Neural cell (in vitro differentiated cells): ENCODE results near the gene TMEM232. TPM values are rescaled to one million over a fixed set of nuclear protein-coding genes. Genes with fewer than 3 reads are reported as not detected.

Source experiments
- H2AFZ ChIP-seq: fragments of 200-600, 300-800 bp; sonication (generic), shearing (Covaris generic); 2 replicates; pipeline ENCODE4 v1.6.0; 2014; ENCODE audit warnings: low read depth, mild to moderate bottlenecking, antibody characterized with exemption, low read length, moderate library complexity
- H3F3A ChIP-seq: fragments of 200-600 bp; shearing (Covaris generic); 2 replicates; pipeline ENCODE4 v1.6.1; 2016; ENCODE audit warnings: mild to moderate bottlenecking, moderate library complexity, mixed read lengths, antibody characterized with exemption, low read length; ENCODE audit not compliant: insufficient read depth, poor library complexity, severe bottlenecking
- H3K27ac ChIP-seq: fragments of 200-600, 300-800 bp; sonication (generic), shearing (Covaris generic); 2 replicates; pipeline ENCODE4 v1.5.1; 2014; ENCODE audit warnings: mild to moderate bottlenecking, low read length, moderate library complexity
- H3K27me3 ChIP-seq: fragments of 300-800, 200-600 bp; sonication (generic), shearing (Covaris generic); 2 replicates; pipeline ENCODE4 v1.6.0; 2014; ENCODE audit warnings: mild to moderate bottlenecking, low read depth, low read length, moderate library complexity; ENCODE audit not compliant: insufficient read depth
- H3K36me3 ChIP-seq: fragments of 300-800, 200-600 bp; sonication (generic), shearing (Covaris generic); 2 replicates; pipeline ENCODE4 v1.5.1; 2014; ENCODE audit warnings: mild to moderate bottlenecking, antibody characterized with exemption, low read length, moderate library complexity; ENCODE audit not compliant: insufficient read depth
- H3K4me2 ChIP-seq: fragments of 300-800, 200-600 bp; sonication (generic), shearing (Covaris generic); 2 replicates; pipeline ENCODE4 v1.6.0; 2014; ENCODE audit warnings: mild to moderate bottlenecking, low read length
- H3K4me3 ChIP-seq: fragments of 300-800, 200-600 bp; sonication (generic), shearing (Covaris generic); 2 replicates; pipeline ENCODE4 v1.5.1; 2014; ENCODE audit warnings: mild to moderate bottlenecking, low read length, moderate library complexity
- H3K79me2 ChIP-seq: fragments of 200-600 bp; shearing (Covaris generic); replicated peaks from 2 replicates; pipeline ENCODE4 v1.6.0; 2014; ENCODE audit warnings: mild to moderate bottlenecking, low read length, moderate library complexity; ENCODE audit not compliant: insufficient read depth
- H3K9ac ChIP-seq: fragments of 300-800, 200-600 bp; sonication (generic), shearing (Covaris generic); 2 replicates; pipeline ENCODE4 v1.6.1; 2016; ENCODE audit warnings: mild to moderate bottlenecking, low read length, mixed read lengths
- H3K9me2 ChIP-seq: fragments of 200-600 bp; shearing (Covaris generic); 2 replicates; pipeline ENCODE4 v1.6.1; 2016; ENCODE audit warnings: mild to moderate bottlenecking, low read length, mixed read lengths; ENCODE audit not compliant: insufficient read depth
- H3K9me3 ChIP-seq: fragments of 200-600, 300-800 bp; sonication (generic), shearing (Covaris generic); 2 replicates; pipeline ENCODE4 v1.6.1; 2016; ENCODE audit warnings: mild to moderate bottlenecking, mixed run types, low read length, moderate library complexity, mixed read lengths
- H4K20me1 ChIP-seq: fragments of 200-600 bp; shearing (Covaris generic); 2 replicates; pipeline ENCODE4 v1.6.1; 2016; ENCODE audit warnings: mild to moderate bottlenecking, mixed run types; ENCODE audit not compliant: insufficient read depth
- CTCF ChIP-seq: fragments of 450-650 bp; IDR thresholded peaks from 2 replicates; pipeline ENCODE4 v1.5.1; 2014; ENCODE audit warnings: antibody characterized with exemption, mild to moderate bottlenecking, moderate library complexity; ENCODE audit not compliant: poor library complexity, severe bottlenecking
- EP300 ChIP-seq: fragments of 450-650 bp; conservative IDR thresholded peaks from 2 replicates; pipeline ENCODE4 v1.6.1; 2014; ENCODE audit warnings: antibody characterized with exemption, mild to moderate bottlenecking, moderate library complexity; ENCODE audit not compliant: poor library complexity, severe bottlenecking
- EZH2 ChIP-seq: fragments of 200-600, 300-800 bp; shearing (Covaris generic), sonication (generic); IDR thresholded peaks from 2 replicates; pipeline ENCODE4 v1.6.1; 2014; ENCODE audit warnings: antibody characterized with exemption, low read length, borderline replicate concordance, mild to moderate bottlenecking; ENCODE audit not compliant: insufficient read depth, poor library complexity, severe bottlenecking
- MXI1 ChIP-seq: fragments of 450-650 bp; conservative IDR thresholded peaks from 2 replicates; pipeline ENCODE4 v1.6.1; 2014; ENCODE audit warnings: antibody characterized with exemption, mild to moderate bottlenecking; ENCODE audit not compliant: poor library complexity, severe bottlenecking
- POLR2AphosphoS5 ChIP-seq: IDR thresholded peaks from 2 replicates; pipeline ENCODE4 v1.6.1; 2012
- RAD21 ChIP-seq: fragments of 450-650 bp; conservative IDR thresholded peaks from 2 replicates; pipeline ENCODE4 v1.6.1; 2014; ENCODE audit warnings: antibody characterized with exemption, mild to moderate bottlenecking, moderate library complexity
- REST ChIP-seq: IDR thresholded peaks from 2 replicates; pipeline ENCODE4 v1.6.1; 2012; ENCODE audit warnings: borderline replicate concordance
- SMC3 ChIP-seq: fragments of 450-650 bp; conservative IDR thresholded peaks from 2 replicates; pipeline ENCODE4 v1.6.1; 2014; ENCODE audit warnings: antibody characterized with exemption, mild to moderate bottlenecking, moderate library complexity; ENCODE audit not compliant: poor library complexity
- TAF1 ChIP-seq: IDR thresholded peaks from 2 replicates; pipeline ENCODE4 v1.6.1; 2012; ENCODE audit warnings: low read depth
- polyA plus RNA-seq: library from polyadenylated mRNA; depleted of rRNA; stranded (reverse); fragments of >200 nt; gene quantifications from 2 replicates; pipeline ENCODE4 v1.2.3, GENCODE V29; 2014

The TMEM232 gene
- polyA plus RNA-seq, 1 donor from 2014 or later = 7.4 TPM

GRCh38 chr5:110514030-110514429 lies 212.4 kb downstream of the TMEM232 start:
- H4K20me1 ChIP-seq = no peaks in the 10 kb centered on the region
- no peak for TF ChIP-seq EP300
- TF ChIP-seq RAD21 = no peak
- TF ChIP-seq CTCF = no peak
- no peak for TF ChIP-seq EZH2
- TF ChIP-seq SMC3 = no peak
- TF ChIP-seq MXI1 = no peak
- TF ChIP-seq POLR2AphosphoS5 = no peak
- TF ChIP-seq TAF1 = no peak
- TF ChIP-seq REST = no peak
- no peak overlapping the region for H2AFZ ChIP-seq
- no peak overlapping the region for H3K27ac ChIP-seq
- H3K9me2 ChIP-seq = no peaks in the 10 kb centered on the region
- no peaks in the 10 kb centered on the region for H3K36me3 ChIP-seq
- H3K9me3 ChIP-seq = no peaks in the 10 kb centered on the region
- H3K79me2 ChIP-seq = no peaks in the 10 kb centered on the region
- peaks cover 12% of the 10 kb centered on the region for H3K27me3 ChIP-seq
- no peak overlapping the region for H3K4me3 ChIP-seq
- H3F3A ChIP-seq = no peaks in the 10 kb centered on the region
- no peak overlapping the region for H3K9ac ChIP-seq
- no peak overlapping the region for H3K4me2 ChIP-seq

- H3K9me2 ChIP-seq = no peaks in the 10 kb centered on the region
- no peak overlapping the region for H3K9ac ChIP-seq
- H3K27me3 ChIP-seq = peaks cover 12% of the 10 kb centered on the region
- H3K4me2 ChIP-seq = no peak overlapping the region
- H3F3A ChIP-seq = peaks cover 2% of the 10 kb centered on the region
- TF ChIP-seq EP300 = no peak
- TF ChIP-seq POLR2AphosphoS5 = no peak
- no peak for TF ChIP-seq RAD21
- H2AFZ ChIP-seq = no peak overlapping the region
- no peak overlapping the region for H3K27ac ChIP-seq
- H3K36me3 ChIP-seq = no peaks in the 10 kb centered on the region
- H3K79me2 ChIP-seq = no peaks in the 10 kb centered on the region
- no peaks in the 10 kb centered on the region for H4K20me1 ChIP-seq
- no peaks in the 10 kb centered on the region for H3K9me3 ChIP-seq
- H3K4me3 ChIP-seq = no peak overlapping the region
Observed at GRCh38 chr5:110512266-110512665, 214.2 kb downstream of the TMEM232 start.

- Histone ChIP-seq H3K9ac (no peak overlapping the region), H3K36me3 (no peaks in the 10 kb centered on the region)
Observed at GRCh38 chr5:110510146-110510545, 216.3 kb downstream of the TMEM232 start.

More at GRCh38 chr5:110510146-110510545, 216.3 kb downstream of the TMEM232 start:
- no peaks in the 10 kb centered on the region for H3K79me2 ChIP-seq
- H3K4me2 ChIP-seq = no peak overlapping the region
- TF ChIP-seq TAF1 = no peak
- TF ChIP-seq REST = no peak
- TF ChIP-seq MXI1 = no peak
- no peak for TF ChIP-seq SMC3
- no peak for TF ChIP-seq RAD21
- TF ChIP-seq CTCF = no peak
- no peak for TF ChIP-seq POLR2AphosphoS5
- no peak for TF ChIP-seq EP300
- no peak for TF ChIP-seq EZH2
- H3K27me3 ChIP-seq = peaks cover 14% of the 10 kb centered on the region
- no peaks in the 10 kb centered on the region for H3K9me3 ChIP-seq
- no peak overlapping the region for H3K4me3 ChIP-seq
- no peaks in the 10 kb centered on the region for H4K20me1 ChIP-seq
- no peak overlapping the region for H3K27ac ChIP-seq
- H3F3A ChIP-seq = peaks cover 3% of the 10 kb centered on the region
- H2AFZ ChIP-seq = no peak overlapping the region
- no peaks in the 10 kb centered on the region for H3K9me2 ChIP-seq
